H1 (cell line): ENCODE measurements around the gene RUVBL1.

Experiments
- CBX5 ChIP-seq: fragments of 300-800, 300-1000 bp; sonication (generic); IDR thresholded peaks from 2 replicates; pipeline ENCODE4 v1.7.1; 2016; ENCODE audit warnings: antibody characterized with exemption, low read length, low read depth
- CREB1 ChIP-seq: IDR thresholded peaks from 2 replicates; pipeline ENCODE4 v1.6.1; 2012; ENCODE audit warnings: inconsistent platforms
- CTCF ChIP-seq, 3 experiments: IDR thresholded peaks; 1 replicate in 2 of 3; 2 replicates in 1 of 3; pipeline versions ENCODE4 v1.5.1 to v1.6.1; 2011; ENCODE audit warnings: low read length in 3 of 3, mild to moderate bottlenecking in 3 of 3, inconsistent platforms in 2 of 3, low read depth in 1 of 3, moderate library complexity in 1 of 3; ENCODE audit not compliant: insufficient read depth in 1 of 3; ENCODE audit errors: control extremely low read depth in 1 of 3
- EP300 ChIP-seq, 2 experiments: IDR thresholded peaks; 1 replicate in 1 of 2; 2 replicates in 1 of 2; pipeline ENCODE4 v1.6.1; 2011 to 2012; ENCODE audit warnings: low read depth in 2 of 2, low read length in 2 of 2, mild to moderate bottlenecking in 2 of 2, borderline replicate concordance in 1 of 2, inconsistent platforms in 1 of 2, moderate library complexity in 1 of 2
- EZH2 ChIP-seq: fragments of 200-600 bp; sonication (generic); IDR thresholded peaks from 2 replicates; pipeline ENCODE4 v1.7.1; 2012; ENCODE audit warnings: low read depth, mild to moderate bottlenecking, moderate library complexity, low read length, inconsistent platforms; ENCODE audit not compliant: severe bottlenecking
- HDAC2 ChIP-seq, 2 experiments: fragments of 300-600 bp in 1 of 2; sonication (generic) in 1 of 2; IDR thresholded peaks; 2 replicates each; pipeline ENCODE4 v1.6.1; 2011 to 2012; ENCODE audit warnings: low read depth in 2 of 2, low read length in 2 of 2, mild to moderate bottlenecking in 2 of 2, moderate library complexity in 2 of 2, borderline replicate concordance in 1 of 2, inconsistent platforms in 1 of 2
- MAX ChIP-seq: IDR thresholded peaks from 2 replicates; pipeline ENCODE4 v1.6.1; 2012; ENCODE audit warnings: inconsistent platforms
- POLR2A ChIP-seq, 2 experiments: IDR thresholded peaks; 1 replicate in 1 of 2; 2 replicates in 1 of 2; pipeline ENCODE4 v1.6.1; 2011; ENCODE audit warnings: low read depth in 2 of 2, low read length in 2 of 2, mild to moderate bottlenecking in 2 of 2; ENCODE audit errors: control extremely low read depth in 1 of 2
- POLR2AphosphoS5 ChIP-seq: IDR thresholded peaks from 2 replicates; pipeline ENCODE4 v1.6.1; 2011; ENCODE audit warnings: low read depth, low read length
- RFX5 ChIP-seq: IDR thresholded peaks from 2 replicates; pipeline ENCODE4 v1.6.1; 2011; ENCODE audit warnings: low read depth, low read length, improper control_type of control experiment, borderline replicate concordance
- SRF ChIP-seq: IDR thresholded peaks from 2 replicates; pipeline ENCODE4 v1.6.1; 2011; ENCODE audit warnings: mild to moderate bottlenecking, low read depth, low read length, moderate library complexity
- TAF1 ChIP-seq: IDR thresholded peaks from 2 replicates; pipeline ENCODE4 v1.6.1; 2011; ENCODE audit warnings: mild to moderate bottlenecking, low read depth, low read length
- ZNF274 ChIP-seq: IDR thresholded peaks from 2 replicates; pipeline ENCODE4 v1.7.0; 2012; ENCODE audit warnings: low read length, borderline replicate concordance; ENCODE audit errors: extremely low read depth

- TF ChIP-seq HDAC2 (IDR thresholded peaks at IDR 0.05; ENCODE audit: borderline replicate concordance in 1 of 2, low read depth in 2 of 2, low read length in 2 of 2) (no peak), POLR2AphosphoS5 (no peak), EZH2 (no peak), CTCF (IDR thresholded peaks at IDR 0.05; ENCODE audit: control extremely low read depth in 1 of 3, insufficient read depth in 1 of 3, low read depth in 1 of 3, low read length in 3 of 3) (no peak), POLR2A (IDR thresholded peaks at IDR 0.05; ENCODE audit: control extremely low read depth in 1 of 2, low read depth in 2 of 2, low read length in 2 of 2) (no peak), TAF1 (no peak), ZNF274 (no peak), SRF (no peak), CREB1 (no peak), CBX5 (no peak), MAX (no peak), RFX5 (no peak), EP300 (IDR thresholded peaks at IDR 0.05; ENCODE audit: borderline replicate concordance in 1 of 2, low read depth in 2 of 2, low read length in 2 of 2) (no peak)
Measured at GRCh38 chr3:128041344-128041743, 82.3 kb downstream of the RUVBL1 start.
